DMS79 (cell line): Measurements from ENCODE around the gene HTT-AS.
A peak's percentile ranks its signal among the peaks of the same experiment; 100 is the strongest.
"Not testable (repeated sequence)": the region's sequence is repeated elsewhere in the genome, so short reads cannot be mapped to it uniquely, and the experiment has no call there.

Experiments
- DNase-seq: peaks from one replicate; lab custom pipeline; 2025; lab: John Stamatoyannopoulos, UW

The HTT-AS gene

GRCh38 chr4:3074078-3074845, at the start of gene HTT-AS, which contains the start of gene HTT:
HTT-AS (minus strand) TSS chr4:3074538.
HTT (plus strand) TSS chr4:3074681; CDS start chr4:3074826, 145 bp downstream.
- DNase-seq: peak; percentile 61

GRCh38 chr4:3123181-3123671, 48.9 kb upstream of the HTT-AS start:
- DNase-seq: no peak

GRCh38 chr4:3122081-3122563, 47.8 kb upstream of the HTT-AS start:
- DNase-seq: no peak

GRCh38 chr4:3121596-3121995, 47.3 kb upstream of the HTT-AS start:
- no peak for DNase-seq

GRCh38 chr4:3121110-3121509, 46.8 kb upstream of the HTT-AS start:
- DNase-seq: no peak

GRCh38 chr4:3119464-3119863, 45.1 kb upstream of the HTT-AS start:
- DNase-seq: no peak

- DNase-seq: no peak
Measured at GRCh38 chr4:3118312-3118711, 44.0 kb upstream of the HTT-AS start.

GRCh38 chr4:3116955-3117354, 42.6 kb upstream of the HTT-AS start:
- DNase-seq: no peak

GRCh38 chr4:3115637-3116270, 41.4 kb upstream of the HTT-AS start:
- DNase-seq: no peak

GRCh38 chr4:3114377-3114776, 40.0 kb upstream of the HTT-AS start:
- DNase-seq: no peak

GRCh38 chr4:3112609-3113469, 38.5 kb upstream of the HTT-AS start:
- DNase-seq: no peak

- no peak for DNase-seq
Measured at GRCh38 chr4:3112201-3112600, 37.9 kb upstream of the HTT-AS start.

GRCh38 chr4:3111461-3111860, 37.1 kb upstream of the HTT-AS start:
- DNase-seq: no peak

- no peak for DNase-seq
Measured at GRCh38 chr4:3108211-3108610, 33.9 kb upstream of the HTT-AS start.

GRCh38 chr4:3107691-3108121, 33.4 kb upstream of the HTT-AS start:
- DNase-seq: no peak

- no peak for DNase-seq
Measured at GRCh38 chr4:3107271-3107670, 32.9 kb upstream of the HTT-AS start.

- no peak for DNase-seq
Measured at GRCh38 chr4:3106339-3107186, 32.2 kb upstream of the HTT-AS start.

- no peak for DNase-seq
Measured at GRCh38 chr4:3098346-3098745, 24.0 kb upstream of the HTT-AS start.

- no peak for DNase-seq
Measured at GRCh38 chr4:3096202-3096601, 21.9 kb upstream of the HTT-AS start.

GRCh38 chr4:3094701-3095100, 20.4 kb upstream of the HTT-AS start:
- DNase-seq: not testable (repeated sequence)

- DNase-seq: no peak
Measured at GRCh38 chr4:3091464-3091863, 17.1 kb upstream of the HTT-AS start.
